ENCODE data around the gene CFB. TPM values are rescaled to one million over a fixed set of nuclear protein-coding genes. Genes with fewer than 3 reads are reported as not detected.

Gene CFB
- total and polyA plus RNA-seq, 9 of the 15 experiments (the other 6 are each of a cell fraction or from before 2014, with no cell fraction given): 0.08 to 0.91 (median 0.22) TPM; not detected in 4

GRCh38 chr6:31968791-31969711, 23.2 kb downstream of the CFB start (continued):
- no peak for TF ChIP-seq MEIS2 (IDR thresholded peaks at IDR 0.05; ENCODE audit: partially characterized antibody)
- no peak for TF ChIP-seq BRF2 (IDR thresholded peaks at IDR 0.05; ENCODE audit: borderline replicate concordance, insufficient read depth, insufficient read length)
- TF ChIP-seq ELF4 (CRISPR knock-in tag; IDR thresholded peaks at IDR 0.05): no peak

GRCh38 chr6:31969712-31970603, 24.1 kb downstream of the CFB start:
- Histone ChIP-seq H3K27ac (ENCODE audit: extremely low read depth, low read depth, low read length) (peak overlapping the region; percentile 84), H3K79me2 (ENCODE audit: control insufficient read depth, insufficient read depth, low read length) (peaks cover 48% of the 10 kb centered on the region), H3K9me3 (replicated peaks; ENCODE audit: control insufficient read depth, insufficient read depth, low read depth, low read length) (no peaks in the 10 kb centered on the region), H3K4me2 (ENCODE audit: insufficient read depth, low read length) (peak overlapping the region; percentile 99), H4K20me1 (replicated peaks; ENCODE audit: control insufficient read depth, insufficient read depth, low read length) (no peaks in the 10 kb centered on the region), H2AFZ (ENCODE audit: low read depth, low read length) (no peak overlapping the region), H3K4me1 (replicated peaks in 1 of 2; ENCODE audit: control insufficient read depth in 2 of 2, insufficient read depth in 2 of 2, low read length in 2 of 2) (peaks cover 56 to 61% of the 10 kb centered on the region in 2 experiments; a peak in 4 of 5 replicates), H3K4me3 (peak overlapping the region; percentile 56), H3K27me3 (ENCODE audit: control insufficient read depth in 2 of 2, insufficient read depth in 2 of 2, low read length in 2 of 2) (no peaks in the 10 kb centered on the region), H3K9ac (ENCODE audit: insufficient read depth in 1 of 2, low read depth in 2 of 2, low read length in 2 of 2) (peak overlapping the region; percentile 90 to 96), H3K36me3 (ENCODE audit: control insufficient read depth, insufficient read depth, low read length) (peaks cover 69% of the 10 kb centered on the region), H3K9me1 (ENCODE audit: control insufficient read depth, insufficient read depth, low read length) (no peaks in the 10 kb centered on the region)
- 49% methylated on average over 17 of the region's 17 CpGs for WGBS (ENCODE audit: insufficient coverage, low coverage, missing lambda C conversion rate)
- intact Hi-C loops (cut with micrococcal nuclease) (loop anchor here (10.0 kb wide), 1 partner anchor 235 kb away; the partner anchor contains the start of gene CLIC1), in situ Hi-C loops (cut with MboI) (loop anchor here (5.0 kb wide), 1 partner anchor 47 kb away; no protein-coding TSS in a partner anchor)
- ATAC-seq (peak; percentile 37), FAIRE-seq (peak; percentile 91), DNase-seq (ENCODE audit: extremely low read depth in 1 of 4, low spot score in 3 of 4) (peak; percentile 42 to 89 (median 68))
- ChIA-PET POLR2A (interaction anchor here (0.6 to 5.8 kb wide), 13 partner anchors 8 to 310 kb away, joined by 3 to 74 read pairs (median 3); partner anchors contain the start of genes C6orf47, NELFE and SKIC2), CTCF (ENCODE audit: low intra/inter-chr PET ratio) (no interaction called here)
- BruUV-seq (replicated peaks): no TSS peak
- TF ChIP-seq ZBTB9 (CRISPR knock-in tag; IDR thresholded peaks at IDR 0.05) (no peak), FOS (IDR thresholded peaks at IDR 0.05; ENCODE audit: extremely low read depth, insufficient read length) (no peak), NFIX (CRISPR knock-in tag; IDR thresholded peaks at IDR 0.05; ENCODE audit: low read depth) (no peak), MTA1 (IDR thresholded peaks at IDR 0.05; ENCODE audit: borderline replicate concordance) (0 out of 2 replicates have a peak, but pooled peaks have one; percentile 17), ZNF384 (IDR thresholded peaks at IDR 0.05; ENCODE audit: low read depth, low read length) (no peak), BRD9 (IDR thresholded peaks at IDR 0.05; ENCODE audit: low read depth, partially characterized antibody) (peak; percentile 24), TFAP4 (CRISPR knock-in tag; IDR thresholded peaks at IDR 0.05; ENCODE audit: borderline replicate concordance) (peak; percentile 85; the same call in 1 of the 2 replicates), HDGF (IDR thresholded peaks at IDR 0.05) (peak; percentile 57), TBL1XR1 (IDR thresholded peaks at IDR 0.05; ENCODE audit: low read length in 2 of 2) (0 out of 4 replicates have a peak, but pooled peaks of 1 of the 2 experiments have one; percentile 44), NRF1 (conservative IDR thresholded peaks at IDR 0.05 in 1 of 2, IDR thresholded peaks at IDR 0.05 in 1 of 2) (peak; percentile 14 to 38; a peak in 1 of 4 replicates)
